ENCODE measurements around the gene FGF14.
A peak's percentile ranks its signal among the peaks of the same experiment; 100 is the strongest.

Gene FGF14

GRCh38 chr13:101917833-101918661, 483.8 kb downstream of the FGF14 start:
- Mint-ChIP-seq H3K27ac (no peak overlapping the region), H3K36me3 (ENCODE audit: low read depth) (no peaks in the 10 kb centered on the region), H3K4me3 (no peak overlapping the region), H3K4me1 (no peaks in the 10 kb centered on the region), H3K27me3 (ENCODE audit: low read depth) (peaks cover 86% of the 10 kb centered on the region), H3K9me3 (peaks cover 2% of the 10 kb centered on the region)
- no peak for TF ChIP-seq CTCF (IDR thresholded peaks at IDR 0.05; ENCODE audit: unreplicated experiment in 3 of 3)

GRCh38 chr13:101917475-101917810, 484.4 kb downstream of the FGF14 start:
- Mint-ChIP-seq H3K4me3 (peak overlapping the region in 2 of 3 experiments; percentile 34 to 44), H3K9me3 (peaks cover 2% of the 10 kb centered on the region), H3K36me3 (ENCODE audit: low read depth) (no peaks in the 10 kb centered on the region), H3K4me1 (no peaks in the 10 kb centered on the region), H3K27me3 (ENCODE audit: low read depth) (peaks cover 89% of the 10 kb centered on the region), H3K27ac (no peak overlapping the region)
- no peak for TF ChIP-seq CTCF (IDR thresholded peaks at IDR 0.05; ENCODE audit: unreplicated experiment in 3 of 3)

GRCh38 chr13:101916775-101917474, 484.9 kb downstream of the FGF14 start:
- H3K4me3 Mint-ChIP-seq, result peak overlapping the region in 2 of 3 experiments; percentile 34 to 44
- no peaks in the 10 kb centered on the region for H3K4me1 Mint-ChIP-seq
- H3K27me3 Mint-ChIP-seq (ENCODE audit: low read depth), result peaks cover 89% of the 10 kb centered on the region
- H3K36me3 Mint-ChIP-seq (ENCODE audit: low read depth), result no peaks in the 10 kb centered on the region
- no peak overlapping the region for H3K27ac Mint-ChIP-seq
- peaks cover 2% of the 10 kb centered on the region for H3K9me3 Mint-ChIP-seq
- no peak for TF ChIP-seq CTCF (IDR thresholded peaks at IDR 0.05; ENCODE audit: unreplicated experiment in 3 of 3)

GRCh38 chr13:101916108-101916774, 485.6 kb downstream of the FGF14 start:
- H3K36me3 Mint-ChIP-seq (ENCODE audit: low read depth), result no peaks in the 10 kb centered on the region
- peak; percentile 23 to 47 (median 29) for TF ChIP-seq CTCF (IDR thresholded peaks at IDR 0.05; ENCODE audit: unreplicated experiment in 3 of 3)
- H3K4me3 Mint-ChIP-seq, result peak overlapping the region in 1 of 3 experiments; percentile 70
- peaks cover 85% of the 10 kb centered on the region for H3K27me3 Mint-ChIP-seq (ENCODE audit: low read depth)
- H3K4me1 Mint-ChIP-seq, result no peaks in the 10 kb centered on the region
- H3K27ac Mint-ChIP-seq, result no peak overlapping the region
- peaks cover 2% of the 10 kb centered on the region for H3K9me3 Mint-ChIP-seq

GRCh38 chr13:101915755-101916107, 486.1 kb downstream of the FGF14 start:
- no peaks in the 10 kb centered on the region for H3K36me3 Mint-ChIP-seq (ENCODE audit: low read depth)
- peak overlapping the region; percentile 6 to 70 (median 48) for H3K4me3 Mint-ChIP-seq
- peaks cover 80% of the 10 kb centered on the region for H3K27me3 Mint-ChIP-seq (ENCODE audit: low read depth)
- H3K27ac Mint-ChIP-seq, result no peak overlapping the region
- no peak for TF ChIP-seq CTCF (IDR thresholded peaks at IDR 0.05; ENCODE audit: unreplicated experiment in 3 of 3)
- peaks cover 2% of the 10 kb centered on the region for H3K9me3 Mint-ChIP-seq
- no peaks in the 10 kb centered on the region for H3K4me1 Mint-ChIP-seq

All from nephron (organoid).